IMR-90 (cell line): Measurements from ENCODE around the gene C10orf105. TPM values are rescaled to one million over a fixed set of nuclear protein-coding genes. Genes with fewer than 3 reads are reported as not detected.

Experiments used
- ATAC-seq: fragments of 200-7000 bp; cut with Tn5 transposase; 2 replicates; pipeline ENCODE4 v1.9.1; 2020; ENCODE audit warnings: low read depth, mild to moderate bottlenecking, moderate library complexity
- BruUV-seq: library from RNA; stranded (reverse); fragments of 400-500 nt; replicated peaks from 2 replicates; lab custom pipeline; 2021; lab: Mats Ljungman, UMichigan
- CTCF ChIA-PET: fragments of 300-600 bp; formaldehyde crosslinking; extraction: SDS; loops from one replicate; lab custom pipeline; 2021; ENCODE audit warnings: antibody characterized with exemption; lab: Yijun Ruan, JAX
- POLR2A ChIA-PET: fragments of 300-600 bp; sonication (Branson Sonifier 250); formaldehyde crosslinking; loops from one replicate; lab custom pipeline; 2022; ENCODE audit warnings: antibody characterized with exemption; ENCODE audit not compliant: unreplicated experiment; lab: Charles Lee
- DNase-seq: peaks from one replicate; pipeline ENCODE4 v3.0.0; 2013
- H2AFZ ChIP-seq: replicated peaks from 2 replicates; pipeline ENCODE3; 2013; ENCODE audit warnings: low read length, mild to moderate bottlenecking; ENCODE audit not compliant: poor library complexity
- H2AK5ac ChIP-seq: 2 replicates; pipeline ENCODE4 v1.6.1; 2013; ENCODE audit warnings: low read depth, low read length, inconsistent platforms
- H2AK9ac ChIP-seq: replicated peaks from 2 replicates; pipeline ENCODE3; 2013; ENCODE audit warnings: mild to moderate bottlenecking, low read depth, low read length, moderate library complexity; ENCODE audit not compliant: poor library complexity
- H2BK120ac ChIP-seq: 2 replicates; pipeline ENCODE4 v1.6.1; 2013; ENCODE audit warnings: low read depth, low read length, inconsistent platforms
- H2BK15ac ChIP-seq: 3 replicates; pipeline ENCODE4 v1.6.1; 2013; ENCODE audit warnings: low read depth, low read length, inconsistent platforms
- H2BK20ac ChIP-seq: 2 replicates; pipeline ENCODE4 v1.6.1; 2013; ENCODE audit warnings: low read depth, mild to moderate bottlenecking, inconsistent platforms, low read length, moderate library complexity
- H2BK5ac ChIP-seq: 2 replicates; pipeline ENCODE4 v1.6.1; 2013; ENCODE audit warnings: mild to moderate bottlenecking, low read depth, low read length, inconsistent platforms; ENCODE audit not compliant: poor library complexity, severe bottlenecking
- H3K14ac ChIP-seq: replicated peaks from 2 replicates; pipeline ENCODE4 v1.6.1; 2013; ENCODE audit warnings: low read depth, low read length, inconsistent platforms
- H3K18ac ChIP-seq: 2 replicates; pipeline ENCODE4 v1.6.1; 2013; ENCODE audit warnings: low read depth, low read length, control low read depth
- H3K23ac ChIP-seq: 2 replicates; pipeline ENCODE4 v1.6.1; 2013; ENCODE audit warnings: low read depth, low read length, inconsistent platforms
- H3K27ac ChIP-seq: 2 replicates; pipeline ENCODE4 v1.5.1; 2013; ENCODE audit warnings: mild to moderate bottlenecking, control low read depth, low read length; ENCODE audit not compliant: insufficient read depth
- H3K27me3 ChIP-seq: 2 replicates; pipeline ENCODE4 v1.6.1; 2013; ENCODE audit warnings: low read length; ENCODE audit not compliant: control insufficient read depth, insufficient read depth
- H3K36me3 ChIP-seq: 2 replicates; pipeline ENCODE4 v1.6.1; 2013; ENCODE audit warnings: low read length, mixed read lengths; ENCODE audit not compliant: control insufficient read depth, insufficient read depth
- H3K4ac ChIP-seq: 2 replicates; pipeline ENCODE4 v1.6.1; 2013; ENCODE audit warnings: low read depth, low read length, inconsistent platforms
- H3K4me1 ChIP-seq: 2 replicates; pipeline ENCODE4 v1.6.1; 2013; ENCODE audit warnings: low read length, mixed read lengths; ENCODE audit not compliant: control insufficient read depth, insufficient read depth
- H3K4me2 ChIP-seq: 2 replicates; pipeline ENCODE4 v1.6.1; 2013; ENCODE audit warnings: low read depth, mild to moderate bottlenecking, control low read depth, low read length, moderate library complexity
- H3K4me3 ChIP-seq: 2 replicates; pipeline ENCODE4 v1.5.1; 2013; ENCODE audit warnings: low read depth, mild to moderate bottlenecking, control low read depth, low read length, moderate library complexity; ENCODE audit not compliant: insufficient read depth
- H3K56ac ChIP-seq: 2 replicates; pipeline ENCODE4 v1.6.1; 2013; ENCODE audit warnings: low read length, inconsistent platforms; ENCODE audit not compliant: insufficient read depth; ENCODE audit errors: extremely low read depth
- H3K79me1 ChIP-seq, 2 experiments: 2 replicates each; pipeline ENCODE4 v1.6.1; 2013; ENCODE audit warnings: low read length in 2 of 2, inconsistent platforms in 1 of 2, low read depth in 1 of 2
- H3K9ac ChIP-seq: 2 replicates; pipeline ENCODE4 v1.6.1; 2013; ENCODE audit warnings: low read depth, low read length, control low read depth
- H3K9me1 ChIP-seq: 2 replicates; pipeline ENCODE4 v1.6.1; 2013; ENCODE audit warnings: low read length, inconsistent platforms; ENCODE audit not compliant: insufficient read depth
- H3K9me3 ChIP-seq: 2 replicates; pipeline ENCODE4 v1.6.1; 2013; ENCODE audit warnings: low read length; ENCODE audit not compliant: control insufficient read depth, insufficient read depth
- H4K20me1 ChIP-seq: 2 replicates; pipeline ENCODE4 v1.6.1; 2013; ENCODE audit warnings: low read length, inconsistent platforms; ENCODE audit not compliant: insufficient read depth
- H4K5ac ChIP-seq: 2 replicates; pipeline ENCODE4 v1.6.1; 2013; ENCODE audit warnings: mild to moderate bottlenecking, low read depth, low read length, control low read depth
- H4K8ac ChIP-seq, 2 experiments: 2 replicates each; pipeline ENCODE4 v1.6.1; 2013; ENCODE audit warnings: low read depth in 2 of 2, low read length in 2 of 2, control low read depth in 1 of 2, inconsistent platforms in 1 of 2
- H4K91ac ChIP-seq: 2 replicates; pipeline ENCODE4 v1.6.1; 2013; ENCODE audit warnings: low read depth, low read length, inconsistent platforms; ENCODE audit not compliant: insufficient read depth
- BHLHE40 ChIP-seq: fragments of 150-350 bp; IDR thresholded peaks from 2 replicates; pipeline ENCODE4 v1.6.1; 2016; ENCODE audit warnings: mild to moderate bottlenecking, low read depth, low read length
- CEBPB ChIP-seq: IDR thresholded peaks from 2 replicates; pipeline ENCODE4 v1.6.1; 2012; ENCODE audit warnings: low read depth, low read length, improper control_type of control experiment
- CHD1 ChIP-seq: IDR thresholded peaks from 2 replicates; pipeline ENCODE4 v1.6.1; 2012; ENCODE audit warnings: low read depth, low read length, improper control_type of control experiment
- FOS ChIP-seq: fragments of 150-350 bp; IDR thresholded peaks from 2 replicates; pipeline ENCODE4 v1.6.1; 2016; ENCODE audit warnings: low read depth, low read length
- MAZ ChIP-seq: IDR thresholded peaks from 2 replicates; pipeline ENCODE4 v1.6.1; 2012; ENCODE audit warnings: low read depth, mild to moderate bottlenecking, low read length, improper control_type of control experiment, moderate library complexity, borderline replicate concordance
- MXI1 ChIP-seq: IDR thresholded peaks from 2 replicates; pipeline ENCODE4 v1.6.1; 2012; ENCODE audit warnings: low read depth, mild to moderate bottlenecking, low read length, moderate library complexity, borderline replicate concordance
- NFE2L2 ChIP-seq: fragments of 150-350 bp; IDR thresholded peaks from 2 replicates; pipeline ENCODE4 v1.6.1; 2016; ENCODE audit warnings: low read depth, mild to moderate bottlenecking, low read length
- POLR2A ChIP-seq: IDR thresholded peaks from 2 replicates; pipeline ENCODE4 v1.6.1; 2012; ENCODE audit warnings: mild to moderate bottlenecking, low read depth, low read length
- RAD21 ChIP-seq: IDR thresholded peaks from 2 replicates; pipeline ENCODE4 v1.6.1; 2012; ENCODE audit warnings: low read length, improper control_type of control experiment
- RCOR1 ChIP-seq: IDR thresholded peaks from 2 replicates; pipeline ENCODE4 v1.6.1; 2012; ENCODE audit warnings: mild to moderate bottlenecking, low read length, improper control_type of control experiment; ENCODE audit not compliant: insufficient replicate concordance
- SMC3 ChIP-seq: fragments of 150-350 bp; IDR thresholded peaks from 2 replicates; pipeline ENCODE4 v1.6.1; 2016; ENCODE audit warnings: low read depth, mild to moderate bottlenecking, antibody characterized with exemption, low read length, moderate library complexity
- WGBS, 2 experiments: methylation state at CpG; one replicate each; pipeline versions ENCODE4 v1.1.5 to v1.1.7; 2013; ENCODE audit warnings: missing lambda C conversion rate in 2 of 2; ENCODE audit not compliant: insufficient read length in 1 of 2; ENCODE audit errors: extremely low coverage in 2 of 2; 5-methylcytosine and 5-hydroxymethylcytosine counted together
- dilution Hi-C: fragments of 300-500 bp; cut with HindIII; formaldehyde crosslinking; loops from one replicate; pipeline ENCODE4 v1.14.3; 2018; ENCODE audit warnings: low sequenced_read_pairs; ENCODE audit not compliant: unreplicated experiment
- in situ Hi-C: fragments of 300-500 bp; cut with MboI; formaldehyde crosslinking; loops from 3 replicates; pipeline ENCODE4 v1.14.3; 2019; ENCODE audit warnings: low sequenced_read_pairs, inconsistent platforms, mixed read lengths
- intact Hi-C: fragments of 100-400 bp; cut with micrococcal nuclease; formaldehyde crosslinking; loops from 2 replicates; pipeline ENCODE4 v1.10.0; 2022
- polyA plus RNA-seq, 3 experiments: library from polyadenylated mRNA; depleted of rRNA; stranded (reverse); fragments of >200 nt; gene quantifications; 2 replicates each; pipeline ENCODE4 v1.2.3, GENCODE V29; 2012; ENCODE audit warnings: low replicate concordance in 1 of 3
- total RNA-seq: library from RNA; depleted of rRNA; stranded (reverse); fragments of >200 nt; gene quantifications from 2 replicates; pipeline ENCODE4 v1.2.3, GENCODE V29; 2012
- TF ChIP-seq, protein P1 (sequence below): conservative IDR thresholded peaks from 2 replicates; pipeline ENCODE4 v1.5.1; 2012; ENCODE audit warnings: mild to moderate bottlenecking, low read depth, low read length, improper control_type of control experiment
- TF ChIP-seq, protein P2 (sequence below): fragments of 150-350 bp; IDR thresholded peaks from 2 replicates; pipeline ENCODE4 v1.6.1; 2017; ENCODE audit warnings: mild to moderate bottlenecking, antibody characterized with exemption, low read length, low read depth
- TF ChIP-seq, protein P3 (sequence below): fragments of 150-350 bp; IDR thresholded peaks from 2 replicates; pipeline ENCODE4 v1.6.1; 2016; ENCODE audit warnings: low read depth, mild to moderate bottlenecking, low read length, moderate library complexity, borderline replicate concordance

C10orf105 gene
- total and polyA plus RNA-seq, 2 of the 4 experiments (the other 2 are of a cell fraction): under 0.01 TPM; not detected in 1

DNA sequence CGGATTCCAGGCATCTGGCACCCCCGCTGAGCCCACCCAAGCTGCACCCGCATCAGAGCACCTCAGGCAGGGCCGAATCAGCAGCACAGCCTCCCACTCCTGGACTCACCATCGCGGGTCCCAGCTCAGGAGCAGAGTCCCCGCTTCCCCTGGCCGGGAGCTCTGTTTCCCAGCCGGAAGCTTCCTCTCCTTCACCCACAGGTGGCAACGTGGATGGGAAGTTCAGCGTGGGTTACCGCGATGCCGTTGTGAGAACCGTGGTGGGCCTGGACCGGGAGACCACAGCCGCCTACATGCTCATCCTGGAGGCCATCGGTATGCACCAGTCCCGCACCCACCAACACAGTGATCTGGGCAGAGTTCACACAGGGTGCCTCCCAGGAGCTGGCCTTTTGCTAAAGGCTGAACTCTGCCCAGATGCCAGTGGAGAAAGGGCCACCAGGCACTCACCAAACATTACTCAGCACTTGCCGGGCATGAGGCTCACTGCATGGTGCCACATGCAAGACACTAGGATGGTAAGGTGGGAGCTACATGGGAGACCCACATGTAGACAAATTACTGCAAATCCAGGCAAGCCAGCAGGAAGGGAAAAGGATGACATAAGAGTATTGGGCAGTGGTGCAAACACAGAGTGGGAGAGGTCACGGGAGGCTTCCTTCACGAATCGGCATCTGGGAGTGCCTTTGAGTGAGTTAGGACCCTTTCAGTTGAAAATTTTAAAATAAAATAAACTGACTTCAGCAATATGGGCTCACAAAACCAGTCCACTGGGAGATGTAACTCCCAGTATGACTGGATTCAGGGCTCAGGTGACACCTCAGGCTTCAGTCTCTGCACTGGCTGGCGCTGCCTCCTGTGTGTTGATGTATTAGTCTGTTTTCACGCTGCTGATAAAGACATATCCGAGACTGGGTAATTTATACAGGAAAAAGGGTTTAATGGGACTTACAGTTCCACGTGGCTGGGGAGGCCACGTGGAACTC is 10.4 kb downstream of the C10orf105 start:
- Histone ChIP-seq H2BK5ac (no peak overlapping the region), H3K18ac (no peak overlapping the region), H3K4me1 (peaks cover 11% of the 10 kb centered on the region), H3K79me1 (no peaks in the 10 kb centered on the region), H3K27me3 (peaks cover 19% of the 10 kb centered on the region), H3K4me2 (no peak overlapping the region), H2AFZ (no peak overlapping the region), H3K23ac (no peak overlapping the region), H3K56ac (no peak overlapping the region), H4K8ac (no peak overlapping the region), H3K14ac (no peak overlapping the region), H4K91ac (no peak overlapping the region), H3K4ac (no peak overlapping the region), H3K4me3 (no peak overlapping the region), H3K9me1 (no peaks in the 10 kb centered on the region), H2AK5ac (no peak overlapping the region), H3K9me3 (peaks cover 2% of the 10 kb centered on the region; the same call in 1 of the 2 replicates), H3K36me3 (no peaks in the 10 kb centered on the region), H3K9ac (no peak overlapping the region), H2AK9ac (no peak overlapping the region), H2BK15ac (no peak overlapping the region), H3K27ac (no peak overlapping the region), H4K5ac (no peak overlapping the region), H4K20me1 (no peaks in the 10 kb centered on the region), H2BK120ac (no peak overlapping the region), H2BK20ac (no peak overlapping the region)
- ChIA-PET CTCF (interaction anchor here (0.7 to 1.8 kb wide), 3 partner anchors 9 to 396 kb away, joined by 3 to 6 read pairs (median 5); no protein-coding TSS in a partner anchor), POLR2A (no interaction called here)
- BruUV-seq: no TSS peak
- DNase-seq: no peak
- intact Hi-C loops (loop anchor here (1.0 kb wide), 1 partner anchor 325 kb away; no protein-coding TSS in a partner anchor), dilution Hi-C loops (no loop called here), in situ Hi-C loops (no loop called here)
- WGBS, 2 experiments: 79% methylated on average over 12 of the region's 28 CpGs; no CpG with 5 or more reads in 1 of the 2 experiments
- no peak for ATAC-seq
- TF ChIP-seq FOS (no peak), POLR2A (no peak), CEBPB (no peak), NFE2L2 (no peak), CHD1 (no peak), RCOR1 (no peak), MXI1 (no peak), RAD21 (no peak), MAZ (no peak), SMC3 (no peak), BHLHE40 (no peak)
- TF ChIP-seq, protein P1, sequence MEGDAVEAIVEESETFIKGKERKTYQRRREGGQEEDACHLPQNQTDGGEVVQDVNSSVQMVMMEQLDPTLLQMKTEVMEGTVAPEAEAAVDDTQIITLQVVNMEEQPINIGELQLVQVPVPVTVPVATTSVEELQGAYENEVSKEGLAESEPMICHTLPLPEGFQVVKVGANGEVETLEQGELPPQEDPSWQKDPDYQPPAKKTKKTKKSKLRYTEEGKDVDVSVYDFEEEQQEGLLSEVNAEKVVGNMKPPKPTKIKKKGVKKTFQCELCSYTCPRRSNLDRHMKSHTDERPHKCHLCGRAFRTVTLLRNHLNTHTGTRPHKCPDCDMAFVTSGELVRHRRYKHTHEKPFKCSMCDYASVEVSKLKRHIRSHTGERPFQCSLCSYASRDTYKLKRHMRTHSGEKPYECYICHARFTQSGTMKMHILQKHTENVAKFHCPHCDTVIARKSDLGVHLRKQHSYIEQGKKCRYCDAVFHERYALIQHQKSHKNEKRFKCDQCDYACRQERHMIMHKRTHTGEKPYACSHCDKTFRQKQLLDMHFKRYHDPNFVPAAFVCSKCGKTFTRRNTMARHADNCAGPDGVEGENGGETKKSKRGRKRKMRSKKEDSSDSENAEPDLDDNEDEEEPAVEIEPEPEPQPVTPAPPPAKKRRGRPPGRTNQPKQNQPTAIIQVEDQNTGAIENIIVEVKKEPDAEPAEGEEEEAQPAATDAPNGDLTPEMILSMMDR: no peak
- TF ChIP-seq, protein P2, sequence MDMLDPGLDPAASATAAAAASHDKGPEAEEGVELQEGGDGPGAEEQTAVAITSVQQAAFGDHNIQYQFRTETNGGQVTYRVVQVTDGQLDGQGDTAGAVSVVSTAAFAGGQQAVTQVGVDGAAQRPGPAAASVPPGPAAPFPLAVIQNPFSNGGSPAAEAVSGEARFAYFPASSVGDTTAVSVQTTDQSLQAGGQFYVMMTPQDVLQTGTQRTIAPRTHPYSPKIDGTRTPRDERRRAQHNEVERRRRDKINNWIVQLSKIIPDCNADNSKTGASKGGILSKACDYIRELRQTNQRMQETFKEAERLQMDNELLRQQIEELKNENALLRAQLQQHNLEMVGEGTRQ: no peak
- TF ChIP-seq, protein P3, sequence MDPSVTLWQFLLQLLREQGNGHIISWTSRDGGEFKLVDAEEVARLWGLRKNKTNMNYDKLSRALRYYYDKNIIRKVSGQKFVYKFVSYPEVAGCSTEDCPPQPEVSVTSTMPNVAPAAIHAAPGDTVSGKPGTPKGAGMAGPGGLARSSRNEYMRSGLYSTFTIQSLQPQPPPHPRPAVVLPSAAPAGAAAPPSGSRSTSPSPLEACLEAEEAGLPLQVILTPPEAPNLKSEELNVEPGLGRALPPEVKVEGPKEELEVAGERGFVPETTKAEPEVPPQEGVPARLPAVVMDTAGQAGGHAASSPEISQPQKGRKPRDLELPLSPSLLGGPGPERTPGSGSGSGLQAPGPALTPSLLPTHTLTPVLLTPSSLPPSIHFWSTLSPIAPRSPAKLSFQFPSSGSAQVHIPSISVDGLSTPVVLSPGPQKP: no peak
